ENCODE data around the gene SEBOX.

Gene SEBOX

GRCh38 chr17:28357061-28357900, 7.7 kb downstream of the SEBOX start, which contains the start of gene POLDIP2:
Gene POLDIP2, minus strand, starts transcription at chr17:28357527. Its CDS starts 79 bp downstream, at chr17:28357448.
- ChIA-PET CTCF (interaction anchor here (0.8 to 3.4 kb wide), 10 partner anchors 9 to 552 kb away, joined by 3 to 20 read pairs (median 4); partner anchors contain the start of genes IFT20 and TNFAIP1), POLR2A (interaction anchor here (0.5 to 1.9 kb wide), 9 partner anchors 9 to 880 kb away, joined by 3 to 26 read pairs (median 9); partner anchors contain the start of genes IFT20, SARM1, TNFAIP1 and VTN)
- peak; percentile 51 for DNase-seq (ENCODE audit: low read depth, low spot score)
- TF ChIP-seq, protein P1, sequence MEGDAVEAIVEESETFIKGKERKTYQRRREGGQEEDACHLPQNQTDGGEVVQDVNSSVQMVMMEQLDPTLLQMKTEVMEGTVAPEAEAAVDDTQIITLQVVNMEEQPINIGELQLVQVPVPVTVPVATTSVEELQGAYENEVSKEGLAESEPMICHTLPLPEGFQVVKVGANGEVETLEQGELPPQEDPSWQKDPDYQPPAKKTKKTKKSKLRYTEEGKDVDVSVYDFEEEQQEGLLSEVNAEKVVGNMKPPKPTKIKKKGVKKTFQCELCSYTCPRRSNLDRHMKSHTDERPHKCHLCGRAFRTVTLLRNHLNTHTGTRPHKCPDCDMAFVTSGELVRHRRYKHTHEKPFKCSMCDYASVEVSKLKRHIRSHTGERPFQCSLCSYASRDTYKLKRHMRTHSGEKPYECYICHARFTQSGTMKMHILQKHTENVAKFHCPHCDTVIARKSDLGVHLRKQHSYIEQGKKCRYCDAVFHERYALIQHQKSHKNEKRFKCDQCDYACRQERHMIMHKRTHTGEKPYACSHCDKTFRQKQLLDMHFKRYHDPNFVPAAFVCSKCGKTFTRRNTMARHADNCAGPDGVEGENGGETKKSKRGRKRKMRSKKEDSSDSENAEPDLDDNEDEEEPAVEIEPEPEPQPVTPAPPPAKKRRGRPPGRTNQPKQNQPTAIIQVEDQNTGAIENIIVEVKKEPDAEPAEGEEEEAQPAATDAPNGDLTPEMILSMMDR (IDR thresholded peaks at IDR 0.05; ENCODE audit: insufficient read depth, low read length, missing control alignments), result no peak
- peak within 1 kb of the TSS; percentile 95 for H3K4me3 ChIP-seq (ENCODE audit: low read depth, low read length)

DNA sequence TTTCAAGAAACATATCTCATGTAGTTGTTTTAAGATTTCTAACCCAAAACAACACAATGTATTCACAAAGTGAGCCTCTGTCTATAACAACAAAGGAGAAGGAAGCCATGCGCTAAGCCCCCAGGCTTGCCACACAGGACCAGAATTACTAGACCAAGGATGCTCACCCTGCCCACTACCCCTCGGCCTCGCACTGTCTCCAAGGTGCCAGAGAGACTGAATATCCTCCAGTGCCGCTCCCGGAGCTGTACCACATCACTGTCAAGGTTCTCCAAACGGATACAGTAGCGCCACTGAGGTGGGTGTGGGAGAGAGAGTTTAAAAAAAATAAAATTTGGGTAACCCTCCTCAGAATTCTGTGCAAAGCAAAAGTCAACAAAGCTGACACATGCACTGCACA, 14.7 kb downstream of the SEBOX start:
- H3K4me3 ChIP-seq (ENCODE audit: low read depth, low read length), result no peak overlapping the region
- DNase-seq (ENCODE audit: low read depth, low spot score), result no peak
- ChIA-PET CTCF (interaction anchor here (0.6 to 1.6 kb wide), 4 partner anchors 9 to 117 kb away, joined by 3 to 5 read pairs (median 3); partner anchors contain the start of genes IFT20 and TNFAIP1), POLR2A (no interaction called here)
- TF ChIP-seq, protein P1 (IDR thresholded peaks at IDR 0.05; ENCODE audit: insufficient read depth, low read length, missing control alignments), result no peak

GRCh38 chr17:28348979-28349378, 16.0 kb downstream of the SEBOX start:
- DNase-seq (ENCODE audit: low read depth, low spot score), result no peak
- CTCF ChIA-PET, result interaction anchor here (1.4 to 1.6 kb wide), 2 partner anchors 115 to 117 kb away, joined by 4 to 5 read pairs; no protein-coding TSS in a partner anchor
- no peak overlapping the region for H3K4me3 ChIP-seq (ENCODE audit: low read depth, low read length)
- TF ChIP-seq, protein P1 (IDR thresholded peaks at IDR 0.05; ENCODE audit: insufficient read depth, low read length, missing control alignments), result no peak
- POLR2A ChIA-PET, result interaction anchor here (3.2 kb wide), 1 partner anchor 8 kb away, joined by 20 read pairs; the partner anchor contains the start of gene POLDIP2

DNA sequence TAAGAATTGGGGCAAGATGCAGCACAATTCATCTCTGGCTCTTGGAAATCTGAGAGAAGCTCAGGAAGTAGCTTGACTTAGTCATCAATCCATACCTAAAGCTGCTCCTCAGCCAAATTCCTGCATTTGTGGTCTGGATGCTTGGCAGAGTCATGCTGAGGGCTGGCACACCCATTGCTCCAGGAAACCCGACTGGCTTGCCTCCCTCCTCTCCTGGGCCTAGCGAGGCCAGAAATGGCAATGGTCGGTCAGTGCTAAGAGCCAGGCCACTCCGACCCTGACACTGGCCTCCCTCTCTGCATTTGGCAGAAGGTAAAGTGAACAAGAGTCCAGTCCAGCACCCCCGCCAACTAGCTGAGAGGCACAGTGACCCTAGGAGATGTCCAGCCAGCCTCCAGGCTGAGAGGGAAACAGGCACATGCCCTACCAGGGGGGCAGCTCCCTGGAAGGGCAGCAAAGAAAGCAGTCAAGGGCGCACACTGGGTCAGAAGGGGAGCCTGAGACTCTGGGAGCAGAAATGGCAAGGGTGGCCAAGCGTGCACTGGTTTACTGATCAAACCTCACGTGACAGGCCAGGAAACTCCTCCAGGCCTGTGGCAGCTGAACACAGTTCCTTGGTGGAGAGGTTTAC, 17.6 kb downstream of the SEBOX start:
- POLR2A ChIA-PET, result interaction anchor here (1.0 to 5.5 kb wide), 5 partner anchors 8 to 17 kb away, joined by 3 to 55 read pairs (median 6); partner anchors contain the start of genes IFT20, POLDIP2, SEBOX and TNFAIP1
- TF ChIP-seq, protein P1 (IDR thresholded peaks at IDR 0.05; ENCODE audit: insufficient read depth, low read length, missing control alignments), result no peak
- peak; percentile 78 for DNase-seq (ENCODE audit: low read depth, low spot score)
- CTCF ChIA-PET, result interaction anchor here (1.7 to 3.3 kb wide), 4 partner anchors 9 to 113 kb away, joined by 5 to 20 read pairs (median 10); partner anchors contain the start of genes IFT20, POLDIP2 and TNFAIP1
- no peak overlapping the region for H3K4me3 ChIP-seq (ENCODE audit: low read depth, low read length)

DNA sequence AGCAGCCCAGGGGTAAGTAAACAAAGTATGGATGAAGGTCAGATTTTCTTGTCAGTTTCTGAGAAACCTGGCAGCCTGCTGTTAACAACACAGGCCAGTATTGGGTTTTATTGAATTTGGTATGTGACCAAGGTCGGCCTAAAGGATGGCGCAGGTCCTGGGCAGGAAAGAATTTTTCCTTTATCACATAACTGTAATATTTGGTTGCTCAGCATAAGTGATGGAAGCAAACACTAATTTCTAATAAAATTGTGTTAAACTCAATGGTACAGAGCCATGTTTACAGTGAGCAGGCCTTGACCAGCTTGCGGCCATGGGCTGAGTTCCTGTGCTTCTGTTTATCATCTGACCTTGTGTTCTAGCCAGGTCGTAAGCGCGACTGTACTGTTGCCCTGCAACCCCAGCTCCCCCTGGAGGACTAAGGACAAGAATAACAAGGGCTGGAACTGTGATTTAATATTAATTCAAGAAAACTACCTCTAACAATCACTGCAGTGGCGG, 18.2 kb downstream of the SEBOX start:
- ChIA-PET POLR2A (interaction anchor here (1.0 to 5.5 kb wide), 6 partner anchors 8 to 18 kb away, joined by 3 to 55 read pairs (median 8); partner anchors contain the start of genes IFT20, POLDIP2, SEBOX and TNFAIP1), CTCF (interaction anchor here (1.3 to 3.3 kb wide), 6 partner anchors 9 to 113 kb away, joined by 3 to 20 read pairs (median 10); partner anchors contain the start of genes IFT20, POLDIP2 and TNFAIP1)
- TF ChIP-seq, protein P1 (IDR thresholded peaks at IDR 0.05; ENCODE audit: insufficient read depth, low read length, missing control alignments), result peak; percentile 20
- no peak overlapping the region for H3K4me3 ChIP-seq (ENCODE audit: low read depth, low read length)
- no peak for DNase-seq (ENCODE audit: low read depth, low spot score)

Measured in AG04449 (cell line).